Astrocyte (in vitro differentiated cells and primary cell): ENCODE measurements around the gene LRRC73. TPM values are rescaled to one million over a fixed set of nuclear protein-coding genes. Genes with fewer than 3 reads are reported as not detected.
"Not testable (repeated sequence)": the region's sequence is repeated elsewhere in the genome, so short reads cannot be mapped to it uniquely, and the experiment has no call there.

ENCODE experiments used
- DNase-seq: peaks from one replicate; pipeline ENCODE4 v3.0.0-alpha.2; 2010; ENCODE audit warnings: low read depth
- FAIRE-seq: peaks from 2 replicates; lab custom pipeline; 2011; peaks lifted over from hg19 to GRCh38; lab: Jason Lieb, UNC
- H2AFZ ChIP-seq: 2 replicates; pipeline ENCODE4 v1.6.0; 2012; ENCODE audit warnings: low read depth, low read length, inconsistent platforms
- H3K27ac ChIP-seq: 2 replicates; pipeline ENCODE4 v1.5.1; 2011; ENCODE audit warnings: low read depth, low read length, inconsistent platforms
- H3K27me3 ChIP-seq: 2 replicates; pipeline ENCODE4 v1.6.0; 2011; ENCODE audit warnings: low read length, inconsistent platforms; ENCODE audit not compliant: insufficient read depth
- H3K36me3 ChIP-seq: 2 replicates; pipeline ENCODE4 v1.5.1; 2011; ENCODE audit warnings: low read length, inconsistent platforms; ENCODE audit not compliant: insufficient read depth
- H3K4me1 ChIP-seq: 2 replicates; pipeline ENCODE4 v1.5.1; 2011; ENCODE audit warnings: low read length, inconsistent platforms; ENCODE audit not compliant: insufficient read depth
- H3K4me2 ChIP-seq: 2 replicates; pipeline ENCODE4 v1.6.0; 2012; ENCODE audit warnings: low read length, inconsistent platforms
- H3K4me3 ChIP-seq: 2 replicates; pipeline ENCODE4 v1.5.1; 2011; ENCODE audit warnings: low read depth, mild to moderate bottlenecking, low read length, inconsistent platforms; ENCODE audit not compliant: insufficient read depth
- H3K79me2 ChIP-seq: 2 replicates; pipeline ENCODE4 v1.6.0; 2012; ENCODE audit warnings: mild to moderate bottlenecking, low read length, inconsistent platforms; ENCODE audit not compliant: insufficient read depth
- H3K9ac ChIP-seq: 2 replicates; pipeline ENCODE4 v1.6.0; 2012; ENCODE audit warnings: mild to moderate bottlenecking, low read length, inconsistent platforms
- H3K9me3 ChIP-seq: 2 replicates; pipeline ENCODE4 v1.5.1; 2012; ENCODE audit warnings: low read depth, mild to moderate bottlenecking, low read length, inconsistent platforms; ENCODE audit not compliant: insufficient read depth
- H4K20me1 ChIP-seq: 2 replicates; pipeline ENCODE4 v1.6.0; 2012; ENCODE audit warnings: low read length, inconsistent platforms; ENCODE audit not compliant: insufficient read depth
- H3K27ac Mint-ChIP-seq: one replicate; pipeline ENCODE4 v1.8.0; 2021; ENCODE audit warnings: mild to moderate bottlenecking, mixed read lengths; ENCODE audit not compliant: unreplicated experiment
- H3K27me3 Mint-ChIP-seq: one replicate; pipeline ENCODE4 v1.8.0; 2021; ENCODE audit warnings: low read depth, mixed read lengths; ENCODE audit not compliant: unreplicated experiment
- H3K36me3 Mint-ChIP-seq: one replicate; pipeline ENCODE4 v1.8.0; 2021; ENCODE audit warnings: low read depth, mixed read lengths; ENCODE audit not compliant: unreplicated experiment
- H3K4me1 Mint-ChIP-seq: one replicate; pipeline ENCODE4 v1.8.0; 2021; ENCODE audit warnings: low read depth, mixed read lengths; ENCODE audit not compliant: unreplicated experiment
- H3K4me3 Mint-ChIP-seq: one replicate; pipeline ENCODE4 v1.8.0; 2021; ENCODE audit warnings: mild to moderate bottlenecking, moderate library complexity, mixed read lengths; ENCODE audit not compliant: unreplicated experiment
- H3K9me3 Mint-ChIP-seq: one replicate; pipeline ENCODE4 v1.8.0; 2021; ENCODE audit warnings: mild to moderate bottlenecking, mixed read lengths; ENCODE audit not compliant: unreplicated experiment
- EZH2 ChIP-seq: IDR thresholded peaks from 2 replicates; pipeline ENCODE4 v1.6.1; 2012; ENCODE audit warnings: mild to moderate bottlenecking, low read length, inconsistent platforms; ENCODE audit not compliant: insufficient read depth
- total RNA-seq: library from RNA; stranded (reverse); gene quantifications from 2 replicates; pipeline ENCODE4 v1.2.1, GENCODE V29; 2021
- TF ChIP-seq, protein P1 (sequence below): IDR thresholded peaks from 2 replicates; pipeline ENCODE4 v1.5.1; 2011; ENCODE audit warnings: low read depth, mild to moderate bottlenecking, inconsistent platforms, low read length, moderate library complexity; ENCODE audit not compliant: insufficient read depth

Gene LRRC73
- total RNA-seq, 1 donor from 2014 or later: 0.30 TPM

DNA sequence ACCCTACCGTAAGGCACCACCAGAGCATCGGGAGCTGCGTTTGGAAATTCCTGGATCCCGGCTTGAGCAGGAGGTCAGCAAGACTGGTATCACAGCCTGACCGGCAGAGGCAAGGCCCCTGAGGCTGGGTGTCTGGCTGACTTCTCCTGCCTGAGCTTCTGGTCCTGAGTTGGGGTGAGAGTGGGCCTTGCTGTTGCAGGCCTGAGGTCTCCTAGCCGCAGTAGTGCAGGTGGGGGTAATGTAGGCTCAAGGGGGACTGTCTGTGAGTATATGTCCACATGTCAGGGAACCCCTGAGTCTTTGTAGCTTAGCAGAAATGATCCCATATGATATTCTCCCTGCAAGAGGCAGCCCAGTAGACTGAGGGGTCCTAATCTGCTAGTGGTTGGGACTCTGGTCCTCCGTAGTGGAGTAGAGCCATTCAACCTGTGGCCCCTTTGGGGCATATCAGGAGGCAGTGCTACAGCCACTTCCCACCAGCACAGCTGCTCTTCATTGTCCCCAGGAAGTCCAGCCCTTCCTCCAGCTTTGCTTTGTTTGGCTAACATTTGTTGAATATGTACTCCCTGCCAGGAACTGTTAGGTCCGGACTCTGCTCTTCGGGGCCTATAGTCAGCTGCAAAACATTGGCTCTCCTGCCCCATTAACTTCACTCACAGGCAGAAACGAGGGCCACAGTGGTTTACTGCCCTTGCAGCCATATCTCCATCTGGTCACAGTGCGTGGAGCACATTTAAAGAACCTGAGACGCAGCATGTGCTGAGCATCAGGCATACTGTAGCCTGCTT, 10.9 kb downstream of the LRRC73 start:
- Histone ChIP-seq H3K79me2 (peaks cover 20% of the 10 kb centered on the region), H2AFZ (no peak overlapping the region), H3K4me3 (no peak overlapping the region), H3K36me3 (peaks cover 26% of the 10 kb centered on the region), H4K20me1 (peaks cover 51% of the 10 kb centered on the region), H3K9me3 (no peaks in the 10 kb centered on the region), H3K4me2 (no peak overlapping the region), H3K27ac (no peak overlapping the region), H3K9ac (no peak overlapping the region), H3K4me1 (peaks cover 22% of the 10 kb centered on the region), H3K27me3 (no peaks in the 10 kb centered on the region)
- no peak overlapping the region for H3K27ac Mint-ChIP-seq
- H3K27me3 Mint-ChIP-seq: no peaks in the 10 kb centered on the region
- FAIRE-seq (no peak), DNase-seq (no peak)
- no peaks in the 10 kb centered on the region for H3K9me3 Mint-ChIP-seq
- no peak overlapping the region for H3K4me3 Mint-ChIP-seq
- no peak for TF ChIP-seq EZH2
- TF ChIP-seq, protein P1, sequence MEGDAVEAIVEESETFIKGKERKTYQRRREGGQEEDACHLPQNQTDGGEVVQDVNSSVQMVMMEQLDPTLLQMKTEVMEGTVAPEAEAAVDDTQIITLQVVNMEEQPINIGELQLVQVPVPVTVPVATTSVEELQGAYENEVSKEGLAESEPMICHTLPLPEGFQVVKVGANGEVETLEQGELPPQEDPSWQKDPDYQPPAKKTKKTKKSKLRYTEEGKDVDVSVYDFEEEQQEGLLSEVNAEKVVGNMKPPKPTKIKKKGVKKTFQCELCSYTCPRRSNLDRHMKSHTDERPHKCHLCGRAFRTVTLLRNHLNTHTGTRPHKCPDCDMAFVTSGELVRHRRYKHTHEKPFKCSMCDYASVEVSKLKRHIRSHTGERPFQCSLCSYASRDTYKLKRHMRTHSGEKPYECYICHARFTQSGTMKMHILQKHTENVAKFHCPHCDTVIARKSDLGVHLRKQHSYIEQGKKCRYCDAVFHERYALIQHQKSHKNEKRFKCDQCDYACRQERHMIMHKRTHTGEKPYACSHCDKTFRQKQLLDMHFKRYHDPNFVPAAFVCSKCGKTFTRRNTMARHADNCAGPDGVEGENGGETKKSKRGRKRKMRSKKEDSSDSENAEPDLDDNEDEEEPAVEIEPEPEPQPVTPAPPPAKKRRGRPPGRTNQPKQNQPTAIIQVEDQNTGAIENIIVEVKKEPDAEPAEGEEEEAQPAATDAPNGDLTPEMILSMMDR: no peak
- H3K36me3 Mint-ChIP-seq: peaks cover 30% of the 10 kb centered on the region
- peaks cover 17% of the 10 kb centered on the region for H3K4me1 Mint-ChIP-seq

DNA sequence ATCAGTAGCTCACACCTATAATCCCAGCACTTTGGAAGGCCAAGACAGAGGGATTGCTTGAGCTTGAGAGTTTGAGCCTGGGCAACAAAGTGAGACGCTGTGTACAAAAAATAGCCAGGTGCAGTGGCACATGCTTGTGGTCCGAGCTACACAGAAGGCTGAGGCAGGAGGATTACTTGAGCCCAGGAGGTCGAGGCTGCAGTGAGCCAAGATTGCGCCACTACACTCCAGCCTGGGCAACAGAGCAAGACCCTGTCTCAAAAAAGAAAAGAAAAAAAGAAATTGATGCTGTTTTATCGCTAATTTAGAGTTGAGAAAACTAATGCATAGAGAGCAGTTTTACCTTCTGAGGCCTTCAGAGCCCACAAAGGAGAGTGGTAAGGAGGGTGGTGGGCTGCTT, 11.9 kb downstream of the LRRC73 start:
- H3K4me2 ChIP-seq, H3K27me3 ChIP-seq, DNase-seq, H3K9ac ChIP-seq, H3K27ac Mint-ChIP-seq, H3K9me3 Mint-ChIP-seq, FAIRE-seq, H3K27ac ChIP-seq, H2AFZ ChIP-seq, H3K4me3 ChIP-seq, H3K4me3 Mint-ChIP-seq, H3K9me3 ChIP-seq, H3K27me3 Mint-ChIP-seq: not testable (repeated sequence)
- peaks cover 29% of the 10 kb centered on the region for H3K79me2 ChIP-seq
- H3K36me3 ChIP-seq: peaks cover 20% of the 10 kb centered on the region
- peaks cover 17% of the 10 kb centered on the region for H3K4me1 Mint-ChIP-seq
- H4K20me1 ChIP-seq: peaks cover 60% of the 10 kb centered on the region
- H3K4me1 ChIP-seq: peaks cover 24% of the 10 kb centered on the region
- peaks cover 23% of the 10 kb centered on the region for H3K36me3 Mint-ChIP-seq

DNA sequence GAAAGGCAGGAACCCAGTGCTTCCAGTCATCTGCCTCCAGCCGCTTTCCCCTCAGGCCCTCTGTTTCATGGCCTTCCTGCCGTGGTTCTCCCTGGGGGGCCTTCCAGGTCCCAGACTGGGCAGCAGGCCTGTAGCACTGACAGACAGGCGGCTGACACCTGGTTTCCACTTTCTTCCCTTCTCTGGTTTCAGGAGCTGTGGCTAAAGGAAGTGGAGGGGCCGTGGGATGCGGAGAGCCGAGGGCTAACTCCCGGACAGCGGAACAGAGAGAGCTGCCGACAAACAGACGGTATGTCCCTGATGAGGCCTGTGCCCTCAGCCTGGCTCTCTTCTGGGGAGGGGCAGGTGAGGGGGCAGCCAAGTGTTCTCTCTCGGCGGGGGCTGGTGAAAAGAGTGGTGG, 12.5 kb downstream of the LRRC73 start:
- Mint-ChIP-seq H3K9me3 (no peaks in the 10 kb centered on the region), H3K27me3 (no peaks in the 10 kb centered on the region), H3K36me3 (peaks cover 18% of the 10 kb centered on the region), H3K4me3 (no peak overlapping the region), H3K4me1 (peaks cover 17% of the 10 kb centered on the region), H3K27ac (no peak overlapping the region)
- no peak overlapping the region for H3K4me3 ChIP-seq
- peaks cover 18% of the 10 kb centered on the region for H3K36me3 ChIP-seq
- DNase-seq (no peak), FAIRE-seq (no peak)
- TF ChIP-seq, protein P1: no peak
- no peak for TF ChIP-seq EZH2
- no peak overlapping the region for H3K9ac ChIP-seq
- H2AFZ ChIP-seq: no peak overlapping the region
- H3K27ac ChIP-seq: no peak overlapping the region
- peaks cover 29% of the 10 kb centered on the region for H3K4me1 ChIP-seq
- H3K79me2 ChIP-seq: peaks cover 31% of the 10 kb centered on the region
- no peaks in the 10 kb centered on the region for H3K27me3 ChIP-seq
- peaks cover 66% of the 10 kb centered on the region for H4K20me1 ChIP-seq
- no peaks in the 10 kb centered on the region for H3K9me3 ChIP-seq
- no peak overlapping the region for H3K4me2 ChIP-seq
